CD4-positive, CD25-positive, alpha-beta regulatory T cell (primary cell): Measurements from ENCODE around the gene GALR2. TPM values are rescaled to one million over a fixed set of nuclear protein-coding genes. Genes with fewer than 3 reads are reported as not detected.
"Not testable (repeated sequence)": the region's sequence is repeated elsewhere in the genome, so short reads cannot be mapped to it uniquely, and the experiment has no call there.

Experiments
- ATAC-seq, 2 donors: fragments of 150-1000 bp; cut with Tn5 transposase; one replicate each; pipeline ENCODE4 v1.10.0; 2021; ENCODE audit warnings: low read depth in 2 of 2, moderate number of reproducible peaks in 2 of 2, moderate library complexity in 1 of 2
- DNase-seq, 3 donors: peaks; one replicate each; pipeline versions ENCODE4 v3.0.0 to v3.0.0-alpha.2; 2012 to 2022; ENCODE audit warnings: mixed read lengths in 1 of 3
- H3K27ac ChIP-seq: one replicate; pipeline ENCODE4 v1.7.0; 2013; ENCODE audit warnings: mild to moderate bottlenecking, low read length; ENCODE audit not compliant: insufficient read depth, poor library complexity, severe bottlenecking
- H3K27me3 ChIP-seq: one replicate; pipeline ENCODE4 v1.7.0; 2013; ENCODE audit warnings: low read length; ENCODE audit not compliant: control insufficient read depth, insufficient read depth
- H3K36me3 ChIP-seq: one replicate; pipeline ENCODE4 v1.7.0; 2013; ENCODE audit warnings: mild to moderate bottlenecking, low read length, moderate library complexity; ENCODE audit not compliant: control insufficient read depth, insufficient read depth
- H3K4me1 ChIP-seq: 2 replicates; pipeline ENCODE4 v1.7.0; 2013; ENCODE audit warnings: mild to moderate bottlenecking, low read length; ENCODE audit not compliant: insufficient read depth, control insufficient read depth, poor library complexity, severe bottlenecking
- H3K4me3 ChIP-seq: one replicate; pipeline ENCODE4 v1.7.0; 2013; ENCODE audit warnings: low read depth, mild to moderate bottlenecking, low read length, moderate library complexity
- H3K9me3 ChIP-seq, 2 experiments: 1 replicate in 1 of 2; 2 replicates in 1 of 2; pipeline ENCODE4 v1.7.0; 2013; ENCODE audit warnings: low read length in 2 of 2, mild to moderate bottlenecking in 1 of 2, moderate library complexity in 1 of 2; ENCODE audit not compliant: control insufficient read depth in 2 of 2
- H3K27ac Mint-ChIP-seq, 3 donors: one replicate each; pipeline ENCODE4 v1.8.0; 2020 to 2022; ENCODE audit warnings: mild to moderate bottlenecking in 3 of 3, mixed read lengths in 3 of 3, moderate library complexity in 2 of 3
- H3K27me3 Mint-ChIP-seq: one replicate; pipeline ENCODE4 v1.8.0; 2022; ENCODE audit warnings: mild to moderate bottlenecking, mixed read lengths
- H3K36me3 Mint-ChIP-seq: one replicate; pipeline ENCODE4 v1.8.0; 2020; ENCODE audit warnings: mixed read lengths
- H3K4me1 Mint-ChIP-seq, 4 donors: one replicate each; pipeline ENCODE4 v1.8.0; 2020 to 2022; ENCODE audit warnings: mixed read lengths in 4 of 4, mild to moderate bottlenecking in 1 of 4
- H3K4me3 Mint-ChIP-seq, 4 donors: one replicate each; pipeline ENCODE4 v1.8.0; 2020 to 2022; ENCODE audit warnings: mild to moderate bottlenecking in 4 of 4, mixed read lengths in 4 of 4, moderate library complexity in 3 of 4
- H3K9me3 Mint-ChIP-seq, 7 donors: one replicate each; pipeline ENCODE4 v1.8.0; 2020 to 2022; ENCODE audit warnings: mixed read lengths in 7 of 7, mild to moderate bottlenecking in 3 of 7, moderate library complexity in 2 of 7
- polyA plus RNA-seq, 4 donors: library from polyadenylated mRNA; unstranded; fragments of 300-500 nt; fragmentation: Illumina TruSeq; gene quantifications; one replicate each; pipeline ENCODE4 v1.2.3, GENCODE V29; 2021
- total RNA-seq: library from RNA; stranded (reverse); gene quantifications from one replicate; pipeline ENCODE4 v1.2.3, GENCODE V29; 2022

The GALR2 gene
- total and polyA plus RNA-seq, 5 donors from 2014 or later: 0.41 to 0.86 (median 0.62) TPM; not detected in 2

DNA sequence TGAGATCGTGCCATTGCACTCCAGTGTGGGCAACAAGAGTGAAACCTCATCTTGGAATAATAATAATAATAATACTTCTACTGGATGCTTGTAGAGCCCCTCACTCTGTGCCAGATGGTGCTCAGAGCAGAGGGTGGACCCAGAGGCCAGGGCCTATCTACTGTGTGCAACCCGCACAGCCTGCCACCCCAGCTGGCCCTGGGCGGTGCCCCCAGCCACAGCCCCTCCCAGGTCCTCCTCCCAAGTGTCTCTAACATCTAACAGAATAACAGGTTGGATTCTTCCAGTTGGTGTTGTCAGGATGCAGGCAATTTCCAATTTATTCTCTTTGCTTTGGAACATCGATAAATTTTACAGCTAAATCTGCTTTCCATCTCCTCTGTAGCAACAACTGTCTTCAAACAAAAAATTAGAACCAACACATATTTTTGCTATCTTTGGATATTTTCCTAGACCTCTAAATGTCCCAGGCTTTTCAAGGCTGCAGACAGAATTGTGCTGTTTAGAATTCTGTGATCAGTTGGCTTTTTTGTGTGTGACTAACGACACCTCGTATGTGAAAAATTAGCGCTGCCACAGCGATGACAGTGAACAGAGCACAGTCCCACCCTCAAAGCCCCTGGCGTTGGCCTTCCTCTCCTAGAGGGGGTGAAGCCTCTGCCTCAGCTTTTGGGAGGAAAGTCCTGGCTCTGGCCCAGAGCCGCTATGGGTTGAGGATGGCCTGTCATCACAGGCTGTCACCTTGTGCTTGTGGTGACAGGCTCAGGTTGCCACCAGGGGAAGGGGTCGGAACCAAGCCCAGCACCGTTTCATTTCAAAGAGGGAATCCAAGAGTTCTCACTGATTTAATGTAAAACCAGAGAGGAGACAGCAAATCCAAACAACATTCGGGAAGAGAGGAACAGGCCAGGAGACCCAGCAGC is 39.9 kb upstream of the GALR2 start:
- Mint-ChIP-seq H3K27me3 (no peaks in the 10 kb centered on the region), H3K4me1 (peaks cover 2 to 18% (median 3%) of the 10 kb centered on the region in 4 donors), H3K36me3 (peaks cover 18% of the 10 kb centered on the region), H3K27ac (peak overlapping the region in 1 of 3 donors; percentile 40), H3K9me3 (peaks cover 0 to 2% (median 0%) of the 10 kb centered on the region in 7 donors), H3K4me3 (no peak overlapping the region)
- ATAC-seq (no peak), DNase-seq (no peak)
- H3K9me3 ChIP-seq: no peaks in the 10 kb centered on the region
- no peak overlapping the region for H3K4me3 ChIP-seq
- H3K36me3 ChIP-seq: peaks cover 18% of the 10 kb centered on the region
- no peaks in the 10 kb centered on the region for H3K27me3 ChIP-seq
- H3K4me1 ChIP-seq: peaks cover 8% of the 10 kb centered on the region
- H3K27ac ChIP-seq: no peak overlapping the region

- no peaks in the 10 kb centered on the region for H3K9me3 ChIP-seq
- H3K27ac Mint-ChIP-seq: peak overlapping the region in 2 of 3 donors; percentile 15 to 87
- H3K4me3 ChIP-seq: no peak overlapping the region
- H3K9me3 Mint-ChIP-seq: peaks cover 0 to 2% (median 0%) of the 10 kb centered on the region in 7 donors
- H3K4me1 Mint-ChIP-seq: peaks cover 0 to 8% (median 0%) of the 10 kb centered on the region in 4 donors
- no peak overlapping the region for H3K27ac ChIP-seq
- H3K27me3 ChIP-seq: no peaks in the 10 kb centered on the region
- ATAC-seq (no peak), DNase-seq (no peak)
- H3K4me1 ChIP-seq: no peaks in the 10 kb centered on the region
- no peaks in the 10 kb centered on the region for H3K27me3 Mint-ChIP-seq
- H3K36me3 Mint-ChIP-seq: peaks cover 26% of the 10 kb centered on the region
- H3K36me3 ChIP-seq: peaks cover 38% of the 10 kb centered on the region
- no peak overlapping the region for H3K4me3 Mint-ChIP-seq
Measured at GRCh38 chr17:76036497-76037261, 37.9 kb upstream of the GALR2 start.

GRCh38 chr17:76038050-76038449 is 36.5 kb upstream of the GALR2 start:
- peaks cover 26% of the 10 kb centered on the region for H3K36me3 Mint-ChIP-seq
- Histone ChIP-seq H3K9me3 (no peaks in the 10 kb centered on the region), H3K27ac (no peak overlapping the region), H3K27me3 (no peaks in the 10 kb centered on the region), H3K4me3 (no peak overlapping the region), H3K4me1 (no peaks in the 10 kb centered on the region), H3K36me3 (peaks cover 50% of the 10 kb centered on the region)
- no peaks in the 10 kb centered on the region for H3K27me3 Mint-ChIP-seq
- H3K27ac Mint-ChIP-seq: peak overlapping the region in 2 of 3 donors; percentile 72 to 83
- H3K4me3 Mint-ChIP-seq: no peak overlapping the region
- DNase-seq: no peak
- H3K4me1 Mint-ChIP-seq: peaks cover 0 to 4% (median 0%) of the 10 kb centered on the region in 4 donors
- H3K9me3 Mint-ChIP-seq: no peaks in the 10 kb centered on the region
- ATAC-seq: no peak

GRCh38 chr17:76039121-76039520 is 35.5 kb upstream of the GALR2 start:
- no peak overlapping the region for H3K4me3 Mint-ChIP-seq
- DNase-seq: no peak
- ATAC-seq: no peak
- no peaks in the 10 kb centered on the region for H3K27me3 ChIP-seq
- peaks cover 33% of the 10 kb centered on the region for H3K36me3 Mint-ChIP-seq
- H3K4me3 ChIP-seq: no peak overlapping the region
- H3K4me1 ChIP-seq: no peaks in the 10 kb centered on the region
- no peaks in the 10 kb centered on the region for H3K27me3 Mint-ChIP-seq
- no peaks in the 10 kb centered on the region for H3K9me3 Mint-ChIP-seq
- no peak overlapping the region for H3K27ac ChIP-seq
- no peaks in the 10 kb centered on the region for H3K9me3 ChIP-seq
- H3K27ac Mint-ChIP-seq: peak overlapping the region in 1 of 3 donors; percentile 43
- H3K36me3 ChIP-seq: peaks cover 61% of the 10 kb centered on the region
- H3K4me1 Mint-ChIP-seq: peaks cover 0 to 4% (median 0%) of the 10 kb centered on the region in 4 donors

GRCh38 chr17:76040376-76040775 is 34.2 kb upstream of the GALR2 start:
- no peak for ATAC-seq
- H3K36me3 ChIP-seq: peaks cover 73% of the 10 kb centered on the region

DNA sequence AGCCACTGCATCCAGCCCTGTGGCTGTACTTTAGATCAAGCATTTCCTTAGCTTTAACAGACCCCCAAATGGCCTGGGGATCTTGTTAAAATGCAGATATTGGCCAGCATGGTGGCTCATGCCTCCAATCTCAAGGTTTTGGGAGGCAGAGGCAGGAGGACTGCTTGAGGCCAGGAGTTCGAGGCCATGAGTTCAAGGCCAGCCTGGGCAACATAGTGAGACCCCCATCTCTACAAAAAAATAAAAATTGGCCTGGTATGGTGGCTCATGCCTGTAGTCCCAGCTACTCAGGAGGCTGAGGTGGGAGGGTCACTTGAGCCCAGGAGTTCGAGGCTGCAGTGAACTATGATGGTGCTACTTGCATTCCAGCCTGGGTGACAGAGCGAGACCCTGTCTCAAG is 31.7 kb upstream of the GALR2 start:
- not testable (repeated sequence) for H3K27ac Mint-ChIP-seq, H3K9me3 Mint-ChIP-seq, H3K9me3 ChIP-seq, H3K27me3 ChIP-seq, H3K4me1 Mint-ChIP-seq, H3K27me3 Mint-ChIP-seq, ATAC-seq, DNase-seq, H3K4me1 ChIP-seq, H3K27ac ChIP-seq, H3K4me3 Mint-ChIP-seq, H3K4me3 ChIP-seq
- peaks cover 52% of the 10 kb centered on the region for H3K36me3 Mint-ChIP-seq
- H3K36me3 ChIP-seq: peaks cover 93% of the 10 kb centered on the region

More at GRCh38 chr17:76040376-76040775, 34.2 kb upstream of the GALR2 start:
- DNase-seq: no peak
- H3K36me3 Mint-ChIP-seq: peaks cover 43% of the 10 kb centered on the region
- H3K4me3 Mint-ChIP-seq: no peak overlapping the region
- no peak overlapping the region for H3K4me3 ChIP-seq
- H3K27ac ChIP-seq: no peak overlapping the region
- no peaks in the 10 kb centered on the region for H3K27me3 Mint-ChIP-seq
- H3K27me3 ChIP-seq: no peaks in the 10 kb centered on the region
- H3K9me3 ChIP-seq: no peaks in the 10 kb centered on the region
- H3K4me1 ChIP-seq: no peaks in the 10 kb centered on the region
- no peaks in the 10 kb centered on the region for H3K9me3 Mint-ChIP-seq
- H3K27ac Mint-ChIP-seq: peak overlapping the region; percentile 67 to 75 (median 71)
- peaks cover 0 to 2% (median 0%) of the 10 kb centered on the region in 4 donors for H3K4me1 Mint-ChIP-seq

- H3K36me3 Mint-ChIP-seq: peaks cover 51% of the 10 kb centered on the region
- H3K4me3 ChIP-seq, H3K9me3 ChIP-seq, H3K4me3 Mint-ChIP-seq, H3K9me3 Mint-ChIP-seq, ATAC-seq, H3K27ac ChIP-seq, DNase-seq, H3K27me3 ChIP-seq, H3K27me3 Mint-ChIP-seq, H3K4me1 ChIP-seq: not testable (repeated sequence)
- peaks cover 0 to 14% (median 10%) of the 10 kb centered on the region in 4 donors for H3K4me1 Mint-ChIP-seq
- peak overlapping the region in 1 of 3 donors; percentile 32 for H3K27ac Mint-ChIP-seq
- H3K36me3 ChIP-seq: peaks cover 96% of the 10 kb centered on the region
Measured at GRCh38 chr17:76044475-76045007, 30.0 kb upstream of the GALR2 start.
